Heart right ventricle (tissue), 16 donors: Measurements from ENCODE around the gene ABLIM1. TPM values are rescaled to one million over a fixed set of nuclear protein-coding genes. Genes with fewer than 3 reads are reported as not detected.

Experiments
- ATAC-seq, 8 donors: fragments of 200-7000 bp; cut with Tn5 transposase; one replicate each; pipeline ENCODE4 v1.9.1; 2020; ENCODE audit warnings: mild to moderate bottlenecking in 8 of 8, moderate library complexity in 8 of 8, moderate number of reproducible peaks in 1 of 8
- DNase-seq, 2 donors: peaks; one replicate each; pipeline ENCODE4 v3.0.0-alpha.2; 2020
- H3K27ac ChIP-seq, 10 donors: fragments of 200-600 bp; sonication (generic) in 2 of 10; one replicate each; pipeline versions ENCODE4 v1.5.0 to v1.8.0; 2020 to 2022; ENCODE audit warnings: mild to moderate bottlenecking in 3 of 10
- H3K27me3 ChIP-seq, 7 donors: fragments of 200-600 bp; one replicate each; pipeline ENCODE4 v1.8.0; 2021 to 2022; ENCODE audit warnings: mild to moderate bottlenecking in 2 of 7
- H3K36me3 ChIP-seq, 9 donors: fragments of 200-600 bp; sonication (generic) in 1 of 9; one replicate each; pipeline versions ENCODE4 v1.5.0 to v1.8.0; 2020 to 2022; ENCODE audit warnings: mild to moderate bottlenecking in 2 of 9
- H3K4me1 ChIP-seq, 9 donors: fragments of 200-600 bp; sonication (generic) in 1 of 9; one replicate each; pipeline versions ENCODE4 v1.5.0 to v1.8.0; 2020 to 2022; ENCODE audit warnings: mild to moderate bottlenecking in 4 of 9
- H3K4me3 ChIP-seq, 10 donors: fragments of 200-600 bp; sonication (generic) in 2 of 10; one replicate each; pipeline versions ENCODE4 v1.5.0 to v1.8.0; 2020 to 2022; ENCODE audit warnings: mild to moderate bottlenecking in 7 of 10, moderate library complexity in 2 of 10
- H3K9me3 ChIP-seq, 11 donors: fragments of 200-600 bp in 10 of 11; sonication (generic) in 2 of 11; one replicate each; pipeline versions ENCODE4 v1.5.0 to v1.8.0; 2013 to 2022; ENCODE audit warnings: mild to moderate bottlenecking in 2 of 11, control low read depth in 1 of 11, moderate library complexity in 1 of 11
- WGBS, 2 donors: extraction: QIAGEN DNeasy Blood & Tissue Kit; methylation state at CpG; one replicate each; pipeline ENCODE4 v1.1.7; 2013; ENCODE audit warnings: inconsistent platforms in 1 of 2; 5-methylcytosine and 5-hydroxymethylcytosine counted together
- intact Hi-C, 10 donors: fragments of 100-400 bp; cut with DNase I; formaldehyde crosslinking; loops; one replicate each; pipeline versions ENCODE4 v1.11.1 to v1.14.2; 2022
- polyA plus RNA-seq, 2 donors: library from polyadenylated mRNA; stranded (reverse); fragments of 200-250 nt; gene quantifications; one replicate each; pipeline ENCODE4 v1.2.3, GENCODE V29; 2013
- total RNA-seq, 10 donors: library from RNA; stranded (reverse); fragmentation: NEBNext Ultra II Directional in 3 of 10; extraction: Animal tissue kit (Norgen Biotek cat#: 25700) in 3 of 10; gene quantifications; one replicate each; pipeline versions ENCODE4 v1.2.1 to v1.2.4, GENCODE V29; 2021 to 2023
- TF ChIP-seq, protein P1 (sequence below), 9 donors: fragments of 200-600 bp; sonication (generic) in 2 of 9; IDR thresholded peaks; one replicate each; pipeline versions ENCODE4 v1.5.0 to v1.8.0; 2021 to 2022; ENCODE audit warnings: antibody characterized with exemption in 9 of 9, mild to moderate bottlenecking in 5 of 9, moderate library complexity in 1 of 9
- donor health status: Arrhythmogenic right ventricular cardiomyopathy.
- donor health status: ischemic (EF 13 %, LVEDD 7.1; RV severe dilation, severe dysfunction).
- donor health status: healthy with polysubstance abuse.
- donor health status: DM: no; HTN: yes; CAD: no.
- donor health status: DM: no; HTN: no; CAD: no.
- donor health status: ischemic (EF 25% LVEDD 6.9; RV normal size, moderate dysfunction).
- donor health status: ischemic (EF 25% LVEDD 5.7; RV mildly dilated, moderate dysfunction).
- donor health status: healthy.
- donor health status: DM: yes; HTN: yes; CAD: no.
- donor health status: Ischemic cardiomyopathy.
- donor health status: ischemic (EF 35%, LVEDD 5.7; RV mildly dilated, moderate dysfunction).
- donor health status: nonischemic (EF 11% LVEDD 7.7; RV severe dilation, severe dysfunction).
- donor health status: DM: yes; HTN: yes; CAD: no.
- donor health status: PGD.
- donor health status: ischemic (EF 29% LVEDD 5.4; RV normal size, mild dysfunction).
- donor health status: nonischemic (EF 23%, LVEDD 6.1; RV moderate dilation, normal function).

ABLIM1 gene
- total and polyA plus RNA-seq, 12 donors, result 119 to 816 (median 600) TPM

DNA sequence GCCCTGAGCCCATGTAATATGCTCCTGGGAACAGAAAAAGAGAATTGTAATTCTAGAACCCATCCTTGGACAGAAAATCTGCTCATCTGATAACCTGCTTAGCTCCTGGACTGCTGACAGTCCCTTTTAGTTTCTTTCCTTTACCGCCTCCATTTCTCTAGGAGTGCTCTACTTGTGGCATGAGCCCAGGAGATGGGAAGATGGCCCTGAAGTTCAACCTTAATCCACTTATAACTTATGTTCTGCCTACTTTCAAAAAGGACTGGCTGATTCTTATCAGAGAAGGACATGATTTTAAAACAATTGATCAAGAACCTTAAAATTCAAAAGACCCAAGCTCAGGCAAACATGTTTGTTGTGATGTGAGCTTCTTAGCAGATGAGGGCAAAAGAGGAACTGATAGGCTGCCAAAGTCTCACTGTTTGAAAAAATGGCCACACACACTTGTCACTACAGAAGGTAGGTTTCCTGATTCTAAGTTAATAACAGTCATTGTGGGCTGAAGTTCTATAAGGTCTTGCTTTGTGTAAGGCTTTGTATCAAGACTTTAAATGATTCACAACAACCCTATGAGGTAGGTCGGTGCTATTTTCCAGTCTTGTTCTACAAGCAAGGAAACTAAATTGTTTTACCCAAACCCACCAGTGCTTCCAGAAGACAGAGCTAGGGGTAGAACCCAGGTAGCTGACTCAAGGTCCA, 159.5 kb downstream of the ABLIM1 start:
- TF ChIP-seq, protein P1, sequence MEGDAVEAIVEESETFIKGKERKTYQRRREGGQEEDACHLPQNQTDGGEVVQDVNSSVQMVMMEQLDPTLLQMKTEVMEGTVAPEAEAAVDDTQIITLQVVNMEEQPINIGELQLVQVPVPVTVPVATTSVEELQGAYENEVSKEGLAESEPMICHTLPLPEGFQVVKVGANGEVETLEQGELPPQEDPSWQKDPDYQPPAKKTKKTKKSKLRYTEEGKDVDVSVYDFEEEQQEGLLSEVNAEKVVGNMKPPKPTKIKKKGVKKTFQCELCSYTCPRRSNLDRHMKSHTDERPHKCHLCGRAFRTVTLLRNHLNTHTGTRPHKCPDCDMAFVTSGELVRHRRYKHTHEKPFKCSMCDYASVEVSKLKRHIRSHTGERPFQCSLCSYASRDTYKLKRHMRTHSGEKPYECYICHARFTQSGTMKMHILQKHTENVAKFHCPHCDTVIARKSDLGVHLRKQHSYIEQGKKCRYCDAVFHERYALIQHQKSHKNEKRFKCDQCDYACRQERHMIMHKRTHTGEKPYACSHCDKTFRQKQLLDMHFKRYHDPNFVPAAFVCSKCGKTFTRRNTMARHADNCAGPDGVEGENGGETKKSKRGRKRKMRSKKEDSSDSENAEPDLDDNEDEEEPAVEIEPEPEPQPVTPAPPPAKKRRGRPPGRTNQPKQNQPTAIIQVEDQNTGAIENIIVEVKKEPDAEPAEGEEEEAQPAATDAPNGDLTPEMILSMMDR (IDR thresholded peaks at IDR 0.05), result no peak
- intact Hi-C loops, result no loop called here
- H3K9me3 ChIP-seq, result no peaks in the 10 kb centered on the region
- peaks cover 0 to 41% (median 19%) of the 10 kb centered on the region in 9 donors for H3K36me3 ChIP-seq
- H3K27me3 ChIP-seq, result no peaks in the 10 kb centered on the region
- no peak for DNase-seq
- H3K4me3 ChIP-seq, result no peak overlapping the region
- no peak for ATAC-seq
- 79 to 92% methylated on average over 2 of the region's 2 CpGs for WGBS, 2 donors
- H3K4me1 ChIP-seq, result peaks cover 4 to 55% (median 34%) of the 10 kb centered on the region in 9 donors
- H3K27ac ChIP-seq, result peak overlapping the region in 6 of 10 donors; percentile 6 to 45 (median 34)

DNA sequence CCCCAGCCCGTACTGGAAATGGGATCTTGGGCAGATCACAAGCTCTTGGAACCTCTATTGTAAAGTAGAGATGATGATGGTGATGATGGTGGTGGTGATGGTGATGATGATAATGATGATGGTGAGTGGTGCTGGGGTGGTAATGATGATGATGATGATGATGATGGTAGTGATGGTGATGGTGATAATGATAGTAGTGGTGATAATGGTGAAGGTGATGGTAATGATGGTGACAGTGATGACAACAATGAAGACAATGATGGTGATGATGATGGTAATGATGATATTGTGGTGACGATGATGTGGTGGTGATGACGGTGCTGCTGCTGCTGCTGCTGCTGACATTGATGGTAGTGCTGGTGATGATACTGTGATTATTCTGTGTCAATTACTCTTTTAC, 162.8 kb downstream of the ABLIM1 start:
- no peak for ATAC-seq
- Histone ChIP-seq H3K9me3 (no peaks in the 10 kb centered on the region), H3K27me3 (no peaks in the 10 kb centered on the region), H3K4me1 (peaks cover 18 to 56% (median 50%) of the 10 kb centered on the region in 9 donors), H3K36me3 (peaks cover 0 to 53% (median 22%) of the 10 kb centered on the region in 9 donors), H3K27ac (no peak overlapping the region), H3K4me3 (no peak overlapping the region)
- DNase-seq, result no peak
- intact Hi-C loops, result no loop called here
- TF ChIP-seq, protein P1 (IDR thresholded peaks at IDR 0.05), result no peak
- 90 to 94% methylated on average over 3 of the region's 3 CpGs for WGBS, 2 donors

DNA sequence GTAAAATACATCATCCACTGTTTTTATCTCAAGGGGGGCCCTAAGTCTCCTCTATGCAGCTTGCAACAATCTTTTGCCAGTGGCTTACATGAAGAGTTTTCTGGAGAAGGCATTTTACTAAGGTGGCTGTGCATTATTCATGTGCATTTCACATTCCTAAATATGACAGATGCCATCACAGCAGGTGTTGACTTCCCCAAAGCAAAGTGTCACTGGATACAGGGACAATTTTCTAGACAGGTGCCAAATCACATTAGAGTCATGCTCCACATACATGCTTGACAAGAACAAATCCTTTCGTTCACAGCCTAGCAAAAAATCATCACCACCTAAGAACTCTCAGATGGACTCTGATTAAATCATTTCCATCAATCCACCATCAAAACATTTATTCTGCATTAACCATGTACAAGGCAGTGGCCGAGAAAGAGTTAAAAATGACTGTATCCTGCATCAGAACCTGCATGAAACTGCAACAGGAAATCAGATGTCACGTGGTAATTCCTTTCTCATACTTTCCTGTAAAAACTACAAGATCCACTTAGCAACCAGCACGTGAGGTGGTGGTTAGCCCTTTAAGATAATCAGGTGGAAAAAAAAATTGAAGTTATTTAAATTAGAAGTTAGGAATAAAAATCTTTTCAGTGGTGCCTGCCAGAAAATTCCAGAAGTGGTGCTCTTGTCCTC, 165.6 kb downstream of the ABLIM1 start:
- Histone ChIP-seq H3K4me1 (peaks cover 14 to 63% (median 50%) of the 10 kb centered on the region in 9 donors), H3K27me3 (no peaks in the 10 kb centered on the region), H3K36me3 (peaks cover 0 to 65% (median 20%) of the 10 kb centered on the region in 9 donors), H3K9me3 (no peaks in the 10 kb centered on the region), H3K4me3 (no peak overlapping the region), H3K27ac (peak overlapping the region in 7 of 10 donors; percentile 17 to 70 (median 48))
- TF ChIP-seq, protein P1 (IDR thresholded peaks at IDR 0.05), result no peak
- DNase-seq, result no peak
- intact Hi-C loops, result no loop called here
- WGBS, 2 donors, result 26 to 30% methylated on average over 4 of the region's 4 CpGs
- no peak for ATAC-seq

DNA sequence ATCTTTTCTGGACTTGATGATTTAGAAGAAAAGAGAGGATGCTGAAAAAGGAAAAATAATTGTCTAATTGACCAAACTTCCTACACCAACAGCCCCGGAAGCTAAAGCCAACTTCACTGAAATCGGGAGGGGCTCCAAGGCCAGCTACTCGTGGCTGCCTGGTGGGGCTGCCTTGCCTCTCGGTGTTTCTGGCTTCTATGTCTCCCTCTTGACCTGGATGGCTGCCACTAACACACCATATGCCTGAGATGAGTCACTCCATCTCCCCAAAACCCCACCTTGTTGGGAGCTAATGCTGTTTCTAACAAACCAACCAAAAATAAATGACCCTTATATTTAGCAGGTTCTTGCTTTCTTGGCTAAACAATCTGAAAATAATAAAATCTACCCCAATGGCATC, 166.1 kb downstream of the ABLIM1 start:
- peaks cover 14 to 69% (median 52%) of the 10 kb centered on the region in 9 donors for H3K4me1 ChIP-seq
- no peak overlapping the region for H3K4me3 ChIP-seq
- intact Hi-C loops, result no loop called here
- DNase-seq (peak in 1 of 2 donors; percentile 67), ATAC-seq (peak; percentile 23 to 79 (median 72))
- H3K27me3 ChIP-seq, result no peaks in the 10 kb centered on the region
- H3K9me3 ChIP-seq, result no peaks in the 10 kb centered on the region
- TF ChIP-seq, protein P1 (IDR thresholded peaks at IDR 0.05), result no peak
- WGBS, 2 donors, result 6 to 15% methylated on average over 4 of the region's 4 CpGs
- H3K36me3 ChIP-seq, result peaks cover 0 to 71% (median 20%) of the 10 kb centered on the region in 9 donors
- H3K27ac ChIP-seq, result peak overlapping the region in 7 of 10 donors; percentile 17 to 70 (median 48)
